GM12878 (cell line): ENCODE data around the gene UBE2D4.

Experiments
- EZH2 ChIP-seq: IDR thresholded peaks from 2 replicates; pipeline ENCODE4 v1.6.1; 2012; ENCODE audit warnings: low read depth, mild to moderate bottlenecking, control low read depth, inconsistent platforms, low read length, borderline replicate concordance; ENCODE audit not compliant: control insufficient read depth
- RFX5 ChIP-seq: IDR thresholded peaks from 2 replicates; pipeline ENCODE4 v1.6.1; 2011; ENCODE audit warnings: low read depth, low read length, improper control_type of control experiment

- TF ChIP-seq RFX5 (no peak), EZH2 (no peak)
These were observed 525 bp downstream of the UBE2D4 start for GRCh38 chr7:43926798-43927123.
